Naive thymus-derived CD8-positive, alpha-beta T cell (primary cell): Measurements from ENCODE around the gene LRRC7. TPM values are rescaled to one million over a fixed set of nuclear protein-coding genes. Genes with fewer than 3 reads are reported as not detected.
"Not testable (repeated sequence)": the region's sequence is repeated elsewhere in the genome, so short reads cannot be mapped to it uniquely, and the experiment has no call there.

ENCODE experiments used
- ATAC-seq, 2 donors: fragments of 150-1000 bp; cut with Tn5 transposase in 1 of 2; sonication (Bioruptor Pico), chemical (Tn5 transposase) in 1 of 2; 1 replicate in 1 of 2; 2 replicates in 1 of 2; pipeline ENCODE4 v1.10.0; 2021; ENCODE audit warnings: mild to moderate bottlenecking in 2 of 2, moderate library complexity in 2 of 2
- POLR2A ChIA-PET: fragments of 350-600 bp; sonication (Branson Sonifier 250); formaldehyde crosslinking; loops from one replicate; lab custom pipeline; 2021; ENCODE audit warnings: antibody characterized with exemption; lab: Charles Lee
- DNase-seq, 10 donors: peaks; one replicate each; pipeline versions ENCODE4 v3.0.0 to v3.0.0-alpha.2; 2020 to 2022
- H3K27ac Mint-ChIP-seq, 10 donors: one replicate each; pipeline ENCODE4 v1.8.0; 2020 to 2022; ENCODE audit warnings: mild to moderate bottlenecking in 10 of 10, mixed read lengths in 10 of 10, moderate library complexity in 4 of 10, inconsistent platforms in 1 of 10
- H3K27me3 Mint-ChIP-seq, 5 donors: one replicate each; pipeline ENCODE4 v1.8.0; 2021 to 2022; ENCODE audit warnings: mixed read lengths in 5 of 5
- H3K36me3 Mint-ChIP-seq, 3 donors: one replicate each; pipeline ENCODE4 v1.8.0; 2020 to 2022; ENCODE audit warnings: mixed read lengths in 3 of 3, mild to moderate bottlenecking in 2 of 3, inconsistent platforms in 1 of 3
- H3K4me1 Mint-ChIP-seq, 4 donors: one replicate each; pipeline ENCODE4 v1.8.0; 2021 to 2022; ENCODE audit warnings: mixed read lengths in 4 of 4
- H3K4me3 Mint-ChIP-seq, 10 donors: one replicate each; pipeline ENCODE4 v1.8.0; 2020 to 2022; ENCODE audit warnings: mild to moderate bottlenecking in 10 of 10, mixed read lengths in 10 of 10, moderate library complexity in 6 of 10, inconsistent platforms in 1 of 10
- H3K9me3 Mint-ChIP-seq, 9 donors: one replicate each; pipeline ENCODE4 v1.8.0; 2020 to 2022; ENCODE audit warnings: mixed read lengths in 9 of 9, mild to moderate bottlenecking in 3 of 9, inconsistent platforms in 1 of 9, moderate library complexity in 1 of 9
- polyA plus RNA-seq, 3 donors: library from polyadenylated mRNA; unstranded; fragments of 300-500 nt; fragmentation: Illumina TruSeq; gene quantifications; one replicate each; pipeline ENCODE4 v1.2.3, GENCODE V29; 2021
- total RNA-seq, 8 experiments: library from RNA in 2 of 8; stranded (reverse) in 2 of 8; gene quantifications; one replicate each; pipeline ENCODE4 v1.2.3 and lab custom pipeline; 2021 to 2026

The LRRC7 gene
- total and polyA plus RNA-seq, 5 experiments from 2014 or later, result 0.13 to 1.5 (median 0.48) TPM

GRCh38 chr1:70025052-70025451 is 457.3 kb downstream of the LRRC7 start:
- H3K4me1 Mint-ChIP-seq, result no peaks in the 10 kb centered on the region
- ATAC-seq (no peak), DNase-seq (no peak)
- peaks cover 0 to 4% (median 0%) of the 10 kb centered on the region in 9 donors for H3K9me3 Mint-ChIP-seq
- no peak overlapping the region for H3K27ac Mint-ChIP-seq
- H3K4me3 Mint-ChIP-seq, result no peak overlapping the region
- POLR2A ChIA-PET, result interaction anchor here (0.6 kb wide), 1 partner anchor 496 kb away, joined by 10 read pairs; no protein-coding TSS in a partner anchor
- H3K27me3 Mint-ChIP-seq, result no peaks in the 10 kb centered on the region
- peaks cover 0 to 2% (median 0%) of the 10 kb centered on the region in 3 donors for H3K36me3 Mint-ChIP-seq

DNA sequence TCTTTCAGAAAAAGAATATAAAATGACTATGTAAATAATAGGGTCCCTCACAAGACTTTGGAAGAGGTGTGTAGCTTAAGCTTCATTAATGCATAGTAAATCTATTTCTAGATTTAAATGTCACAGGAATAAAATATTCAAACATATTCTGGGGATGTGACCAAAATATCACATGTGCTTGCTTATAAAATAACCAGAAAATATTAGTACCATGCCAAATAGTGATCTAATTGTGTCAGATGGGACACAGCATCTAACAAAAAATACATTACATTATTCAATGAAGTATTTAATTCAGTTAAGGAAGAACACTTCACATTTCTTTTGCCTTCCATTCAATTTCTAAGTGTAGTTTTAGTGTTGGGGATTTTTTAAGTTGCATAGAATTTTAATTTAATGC is 458.1 kb downstream of the LRRC7 start:
- DNase-seq (no peak), ATAC-seq (no peak)
- no peak overlapping the region for H3K27ac Mint-ChIP-seq
- H3K4me3 Mint-ChIP-seq, result no peak overlapping the region
- peaks cover 0 to 2% (median 0%) of the 10 kb centered on the region in 3 donors for H3K36me3 Mint-ChIP-seq
- H3K27me3 Mint-ChIP-seq, result no peaks in the 10 kb centered on the region
- peaks cover 0 to 4% (median 0%) of the 10 kb centered on the region in 9 donors for H3K9me3 Mint-ChIP-seq
- POLR2A ChIA-PET, result interaction anchor here (0.6 kb wide), 1 partner anchor 495 kb away, joined by 10 read pairs; no protein-coding TSS in a partner anchor
- H3K4me1 Mint-ChIP-seq, result no peaks in the 10 kb centered on the region

GRCh38 chr1:70033266-70033873 is 465.6 kb downstream of the LRRC7 start:
- ATAC-seq, result no peak
- Mint-ChIP-seq H3K4me3 (no peak overlapping the region), H3K27me3 (no peaks in the 10 kb centered on the region), H3K27ac (no peak overlapping the region), H3K4me1 (no peaks in the 10 kb centered on the region), H3K36me3 (peaks cover 0 to 1% (median 0%) of the 10 kb centered on the region in 3 donors), H3K9me3 (peaks cover 0 to 4% (median 0%) of the 10 kb centered on the region in 9 donors)
- POLR2A ChIA-PET, result no interaction called here
- no peak for DNase-seq

DNA sequence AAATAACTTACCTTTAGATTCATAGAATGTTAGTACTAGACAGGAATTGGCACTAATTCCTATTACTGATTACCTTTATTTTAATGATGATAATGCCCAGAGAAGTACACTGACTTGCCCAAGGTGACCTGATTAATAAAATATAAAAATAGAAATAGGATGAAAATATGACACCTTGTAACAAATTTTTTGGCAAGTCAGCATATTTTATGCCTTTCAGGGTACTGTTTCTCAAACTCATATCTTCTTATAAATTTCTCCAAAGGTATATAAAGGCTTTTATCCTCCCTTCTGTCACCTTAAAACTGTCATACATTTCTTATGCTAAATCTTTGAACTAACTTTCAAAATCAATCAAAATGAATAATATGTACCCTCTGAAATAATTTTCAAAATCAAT is 466.2 kb downstream of the LRRC7 start:
- no peak overlapping the region for H3K4me3 Mint-ChIP-seq
- peaks cover 0 to 3% (median 0%) of the 10 kb centered on the region in 9 donors for H3K9me3 Mint-ChIP-seq
- H3K27me3 Mint-ChIP-seq, result no peaks in the 10 kb centered on the region
- H3K36me3 Mint-ChIP-seq, result no peaks in the 10 kb centered on the region
- DNase-seq (no peak), ATAC-seq (no peak)
- H3K4me1 Mint-ChIP-seq, result no peaks in the 10 kb centered on the region
- H3K27ac Mint-ChIP-seq, result no peak overlapping the region
- POLR2A ChIA-PET, result no interaction called here

DNA sequence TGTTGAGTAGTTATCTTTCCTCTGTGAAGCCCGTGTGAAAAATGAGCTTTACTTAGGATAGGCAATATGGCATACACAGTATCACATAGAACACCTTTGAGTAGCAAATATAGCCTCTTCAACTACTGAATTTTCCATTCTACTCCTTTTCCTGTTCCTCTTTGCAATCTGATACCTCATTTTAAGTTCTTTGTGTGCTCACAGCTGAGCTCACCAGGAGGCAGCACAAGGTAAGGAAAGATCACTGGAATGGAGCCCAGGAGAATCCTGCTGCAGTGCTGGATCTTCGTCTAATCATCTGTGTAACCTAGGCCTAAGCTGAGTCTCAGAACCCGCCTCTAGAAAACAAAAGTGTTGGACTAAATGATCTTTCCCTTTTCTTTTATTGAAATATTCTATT is 466.7 kb downstream of the LRRC7 start:
- Mint-ChIP-seq H3K36me3 (no peaks in the 10 kb centered on the region), H3K4me3 (no peak overlapping the region), H3K9me3 (peaks cover 0 to 3% (median 0%) of the 10 kb centered on the region in 9 donors), H3K4me1 (no peaks in the 10 kb centered on the region), H3K27me3 (no peaks in the 10 kb centered on the region), H3K27ac (no peak overlapping the region)
- DNase-seq, result no peak
- POLR2A ChIA-PET, result no interaction called here
- no peak for ATAC-seq

DNA sequence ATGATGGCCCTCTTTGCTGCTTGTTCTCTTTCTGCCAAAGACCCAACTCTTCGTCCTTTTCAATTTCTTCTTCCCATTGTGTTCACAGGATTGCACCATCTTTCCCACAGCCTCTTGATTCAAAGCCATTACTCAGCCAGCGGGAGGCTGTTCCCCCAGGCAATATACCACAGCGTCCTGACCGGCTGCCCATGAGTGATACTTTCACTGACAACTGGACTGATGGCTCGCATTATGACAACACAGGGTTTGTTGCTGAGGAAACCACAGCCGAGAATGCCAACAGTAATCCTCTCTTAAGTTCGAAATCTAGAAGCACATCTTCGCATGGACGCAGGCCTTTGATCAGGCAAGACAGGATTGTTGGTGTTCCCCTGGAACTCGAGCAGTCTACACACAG is 470.3 kb downstream of the LRRC7 start:
- Mint-ChIP-seq H3K4me3 (no peak overlapping the region), H3K27me3 (no peaks in the 10 kb centered on the region), H3K9me3 (peaks cover 0 to 3% (median 0%) of the 10 kb centered on the region in 9 donors), H3K4me1 (no peaks in the 10 kb centered on the region), H3K36me3 (no peaks in the 10 kb centered on the region), H3K27ac (no peak overlapping the region)
- DNase-seq (no peak), ATAC-seq (no peak)
- POLR2A ChIA-PET, result no interaction called here

- Mint-ChIP-seq H3K36me3 (no peaks in the 10 kb centered on the region), H3K9me3 (peaks cover 0 to 3% (median 0%) of the 10 kb centered on the region in 9 donors)
- DNase-seq, result no peak
Observed at GRCh38 chr1:70039485-70039884, 471.8 kb downstream of the LRRC7 start.

GRCh38 chr1:70041317-70042045 is 473.8 kb downstream of the LRRC7 start:
- Mint-ChIP-seq H3K27me3 (peaks cover 0 to 4% (median 0%) of the 10 kb centered on the region in 5 donors), H3K4me3 (no peak overlapping the region), H3K4me1 (no peaks in the 10 kb centered on the region), H3K36me3 (no peaks in the 10 kb centered on the region), H3K27ac (no peak overlapping the region), H3K9me3 (peaks cover 0 to 3% (median 0%) of the 10 kb centered on the region in 9 donors)
- POLR2A ChIA-PET, result no interaction called here
- ATAC-seq (no peak), DNase-seq (no peak)

More at GRCh38 chr1:70039485-70039884, 471.8 kb downstream of the LRRC7 start:
- H3K4me1 Mint-ChIP-seq, result no peaks in the 10 kb centered on the region
- no peak overlapping the region for H3K4me3 Mint-ChIP-seq
- H3K27me3 Mint-ChIP-seq, result no peaks in the 10 kb centered on the region
- H3K27ac Mint-ChIP-seq, result no peak overlapping the region
- POLR2A ChIA-PET, result no interaction called here
- no peak for ATAC-seq

DNA sequence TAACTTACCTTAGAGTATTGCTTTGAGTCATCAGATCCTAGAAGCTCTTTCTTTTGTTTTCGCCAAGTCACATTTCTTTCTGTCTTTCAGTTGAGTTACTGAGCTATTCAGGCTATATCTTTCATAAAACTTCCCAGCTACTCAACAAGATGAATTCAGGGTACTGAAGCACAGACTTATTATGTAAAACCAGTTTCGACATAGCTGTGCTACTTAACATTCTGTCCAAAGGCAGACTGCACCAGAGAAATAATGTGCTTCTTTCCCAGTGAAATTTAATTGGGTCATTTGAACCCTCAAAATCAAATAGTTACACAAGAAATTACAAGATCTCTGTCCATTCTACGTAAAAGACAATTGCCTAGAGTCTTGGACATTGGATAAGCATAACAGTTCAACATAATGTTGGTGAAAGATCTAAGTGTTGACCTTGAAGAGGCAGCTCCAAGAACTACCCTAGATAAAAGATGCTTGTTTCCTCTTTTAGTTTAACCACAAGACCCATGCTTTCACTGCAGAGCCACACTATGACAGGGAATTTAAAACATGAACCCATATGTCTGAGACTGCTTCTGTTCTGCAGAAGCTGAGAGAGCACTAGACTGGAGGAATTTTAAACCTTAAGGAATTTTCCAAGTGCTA is 474.5 kb downstream of the LRRC7 start:
- Mint-ChIP-seq H3K9me3 (peaks cover 0 to 3% (median 0%) of the 10 kb centered on the region in 9 donors), H3K36me3 (no peaks in the 10 kb centered on the region), H3K4me1 (no peaks in the 10 kb centered on the region), H3K4me3 (no peak overlapping the region), H3K27me3 (peaks cover 0 to 4% (median 0%) of the 10 kb centered on the region in 5 donors), H3K27ac (no peak overlapping the region)
- no peak for ATAC-seq
- DNase-seq, result no peak
- POLR2A ChIA-PET, result no interaction called here

DNA sequence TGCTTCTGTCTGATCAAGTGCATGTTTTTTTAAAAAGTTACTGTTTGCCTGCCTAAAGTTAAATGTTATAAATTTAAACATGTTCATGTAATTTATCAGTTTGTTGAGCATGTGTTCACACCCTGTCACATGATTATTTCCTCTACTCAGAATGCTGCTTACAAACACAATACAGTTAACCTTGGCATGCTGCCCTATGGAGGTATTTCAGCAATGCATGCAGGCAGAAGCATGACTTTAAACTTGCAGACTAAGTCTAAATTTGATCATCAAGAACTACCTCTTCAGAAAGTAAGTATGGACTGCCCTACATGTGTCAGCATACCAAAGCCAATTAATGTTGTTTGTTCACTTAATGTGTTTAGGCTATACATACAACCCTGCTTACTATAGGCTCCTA is 476.1 kb downstream of the LRRC7 start:
- H3K36me3 Mint-ChIP-seq, result no peaks in the 10 kb centered on the region
- no peak overlapping the region for H3K4me3 Mint-ChIP-seq
- H3K27me3 Mint-ChIP-seq, result peaks cover 0 to 4% (median 0%) of the 10 kb centered on the region in 5 donors
- no peaks in the 10 kb centered on the region for H3K4me1 Mint-ChIP-seq
- no peak overlapping the region for H3K27ac Mint-ChIP-seq
- POLR2A ChIA-PET, result no interaction called here
- ATAC-seq, result no peak
- DNase-seq, result no peak
- H3K9me3 Mint-ChIP-seq, result no peaks in the 10 kb centered on the region

DNA sequence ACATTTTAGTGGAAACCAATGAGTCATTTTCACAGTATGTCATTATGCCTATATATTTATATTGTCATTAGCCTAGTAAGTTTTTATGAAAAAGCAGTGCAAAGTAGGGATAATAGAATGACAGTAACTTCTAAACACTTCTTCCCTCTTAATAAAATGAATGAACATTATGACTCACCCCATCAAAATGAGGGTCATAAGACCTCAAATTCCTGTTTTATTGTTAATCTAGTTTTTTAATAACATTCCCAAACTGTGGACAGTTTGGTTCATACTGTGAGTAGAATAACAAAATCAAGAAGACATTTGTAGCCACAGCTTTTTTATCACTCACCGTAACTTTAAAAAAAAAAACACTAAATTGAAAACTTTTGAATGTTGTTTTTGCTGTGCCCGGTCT is 477.1 kb downstream of the LRRC7 start:
- no peaks in the 10 kb centered on the region for H3K36me3 Mint-ChIP-seq
- POLR2A ChIA-PET, result no interaction called here
- ATAC-seq, result no peak
- peaks cover 0 to 4% (median 0%) of the 10 kb centered on the region in 5 donors for H3K27me3 Mint-ChIP-seq
- no peak for DNase-seq
- H3K9me3 Mint-ChIP-seq, result no peaks in the 10 kb centered on the region
- H3K27ac Mint-ChIP-seq, result no peak overlapping the region
- no peak overlapping the region for H3K4me3 Mint-ChIP-seq
- no peaks in the 10 kb centered on the region for H3K4me1 Mint-ChIP-seq

DNA sequence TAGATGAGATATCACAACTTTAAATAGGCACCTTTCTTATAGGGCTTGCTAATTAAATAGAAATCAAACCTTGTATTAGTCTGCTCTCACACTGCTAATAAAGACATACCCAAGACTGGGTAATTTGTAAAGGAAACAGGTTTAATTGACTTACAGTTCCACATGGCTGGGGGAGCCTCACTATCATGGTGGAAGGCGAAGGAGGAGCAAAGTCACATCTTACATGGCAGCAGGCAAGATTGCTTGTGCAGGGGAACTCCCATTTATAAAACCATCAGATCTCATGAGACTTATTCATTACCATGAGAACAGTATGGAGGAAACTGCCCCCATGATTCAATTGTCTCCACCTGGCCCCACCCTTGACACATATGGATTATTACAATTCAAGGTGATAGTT is 477.9 kb downstream of the LRRC7 start:
- H3K4me1 Mint-ChIP-seq, POLR2A ChIA-PET, H3K27ac Mint-ChIP-seq, H3K4me3 Mint-ChIP-seq, ATAC-seq, H3K27me3 Mint-ChIP-seq, H3K36me3 Mint-ChIP-seq, H3K9me3 Mint-ChIP-seq, DNase-seq: not testable (repeated sequence)
